ENCODE measurements around the gene CALD1.
A peak's percentile ranks its signal among the peaks of the same experiment; 100 is the strongest.

The CALD1 gene

GRCh38 chr7:134866617-134867016 lies 87.2 kb downstream of the CALD1 start:
- peak; percentile 63 for DNase-seq

GRCh38 chr7:134870156-134870555 lies 90.7 kb downstream of the CALD1 start:
- no peak for DNase-seq

GRCh38 chr7:134870781-134871180 lies 91.3 kb downstream of the CALD1 start:
- no peak for DNase-seq

- no peak for DNase-seq
Observed at GRCh38 chr7:134873253-134873652, 93.8 kb downstream of the CALD1 start.

- DNase-seq = no peak
Observed at GRCh38 chr7:134874407-134874806, 95.0 kb downstream of the CALD1 start.

GRCh38 chr7:134875867-134876266 lies 96.4 kb downstream of the CALD1 start:
- DNase-seq = no peak

- no peak for DNase-seq
Observed at GRCh38 chr7:134878746-134879357, 99.4 kb downstream of the CALD1 start.

- no peak for DNase-seq
Observed at GRCh38 chr7:134879815-134880475, 100.5 kb downstream of the CALD1 start.

GRCh38 chr7:134882481-134882880 lies 103.0 kb downstream of the CALD1 start:
- DNase-seq = no peak

- DNase-seq = no peak
Observed at GRCh38 chr7:134885967-134886352, 106.5 kb downstream of the CALD1 start.

GRCh38 chr7:134886353-134887057 lies 107.1 kb downstream of the CALD1 start:
- DNase-seq = no peak

- DNase-seq = no peak
Observed at GRCh38 chr7:134887523-134887922, 108.1 kb downstream of the CALD1 start.

- no peak for DNase-seq
Observed at GRCh38 chr7:134888141-134888740, 108.8 kb downstream of the CALD1 start.

GRCh38 chr7:134890246-134891240 lies 111.1 kb downstream of the CALD1 start:
- DNase-seq = no peak

- peak; percentile 89 for DNase-seq
Observed at GRCh38 chr7:134891262-134891695, 111.8 kb downstream of the CALD1 start.

- DNase-seq = peak; percentile 52
Observed at GRCh38 chr7:134891696-134892678, 112.6 kb downstream of the CALD1 start.

GRCh38 chr7:134892963-134893362 lies 113.5 kb downstream of the CALD1 start:
- DNase-seq = no peak

- no peak for DNase-seq
Observed at GRCh38 chr7:134893920-134894319, 114.5 kb downstream of the CALD1 start.

- DNase-seq = no peak
Observed at GRCh38 chr7:134894928-134895327, 115.5 kb downstream of the CALD1 start.

- no peak for DNase-seq
Observed at GRCh38 chr7:134896073-134896472, 116.6 kb downstream of the CALD1 start.

GRCh38 chr7:134897936-134898335 lies 118.5 kb downstream of the CALD1 start:
- no peak for DNase-seq
